Urothelium cell line (cell line): Measurements from ENCODE around the gene KDM6A.
A peak's percentile ranks its signal among the peaks of the same experiment; 100 is the strongest.
"Not testable (repeated sequence)": the region's sequence is repeated elsewhere in the genome, so short reads cannot be mapped to it uniquely, and the experiment has no call there.

ENCODE experiments used
- DNase-seq: peaks from one replicate; pipeline ENCODE4 v3.0.0; 2011; ENCODE audit warnings: low spot score, mixed read lengths
- FAIRE-seq: peaks from 2 replicates; lab custom pipeline; 2011; peaks lifted over from hg19 to GRCh38; lab: Jason Lieb, UNC

KDM6A gene

GRCh38 chrX:45068569-45068968 lies 195.6 kb downstream of the KDM6A start:
- DNase-seq (no peak), FAIRE-seq (no peak)

- peak; percentile 12 for DNase-seq
- FAIRE-seq: no peak
Observed at GRCh38 chrX:45070116-45071007, 197.4 kb downstream of the KDM6A start.

DNA sequence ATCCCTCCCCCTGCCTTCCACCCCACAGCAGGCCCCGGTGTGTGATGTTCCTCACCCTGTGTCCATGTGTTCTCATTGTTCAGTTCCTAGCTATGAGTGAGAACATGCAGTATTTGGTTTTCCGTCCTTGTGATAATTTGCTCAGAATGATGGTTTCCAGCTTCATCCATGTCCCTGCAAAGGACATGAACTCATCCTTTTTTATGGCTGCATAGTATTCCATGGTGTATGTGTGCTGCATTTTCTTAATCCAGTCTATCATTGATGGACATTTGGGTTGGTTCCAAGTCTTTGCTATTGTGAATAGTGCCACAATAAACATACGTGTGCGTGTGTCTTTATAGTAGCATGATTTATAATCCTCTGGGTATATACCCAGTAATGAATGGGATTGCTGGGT lies 200.0 kb downstream of the KDM6A start:
- DNase-seq, FAIRE-seq: not testable (repeated sequence)

DNA sequence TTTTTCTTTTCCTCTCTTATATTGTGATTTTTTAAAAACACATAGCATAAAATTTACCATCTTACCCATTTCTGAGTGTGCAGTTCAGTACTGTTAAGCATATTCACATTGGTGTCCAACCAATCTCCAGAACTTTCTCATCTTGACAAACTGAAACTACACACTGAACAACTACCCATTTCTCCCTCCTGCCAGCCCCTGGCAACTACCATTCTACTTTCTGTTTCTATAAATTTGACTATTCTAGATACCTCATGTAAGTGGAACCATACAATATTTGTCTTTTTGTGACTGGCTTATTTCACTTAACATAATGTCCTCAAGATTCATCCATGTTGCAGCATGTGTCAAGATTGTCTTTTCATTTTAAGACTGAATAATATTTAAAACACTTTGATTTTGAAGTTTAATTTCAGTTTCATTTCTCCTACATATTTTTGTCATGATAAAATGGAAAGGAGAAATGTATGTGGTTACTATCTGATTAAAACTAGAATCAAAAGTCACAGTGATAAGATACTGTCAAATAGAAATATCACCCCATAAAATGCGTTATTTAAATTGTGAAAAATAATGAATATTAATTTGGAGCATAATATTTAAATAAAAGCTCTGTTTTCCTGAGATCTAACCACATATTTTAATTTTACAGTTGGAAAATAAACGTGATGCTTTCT lies 204.9 kb downstream of the KDM6A start:
- FAIRE-seq (no peak), DNase-seq (no peak)

DNA sequence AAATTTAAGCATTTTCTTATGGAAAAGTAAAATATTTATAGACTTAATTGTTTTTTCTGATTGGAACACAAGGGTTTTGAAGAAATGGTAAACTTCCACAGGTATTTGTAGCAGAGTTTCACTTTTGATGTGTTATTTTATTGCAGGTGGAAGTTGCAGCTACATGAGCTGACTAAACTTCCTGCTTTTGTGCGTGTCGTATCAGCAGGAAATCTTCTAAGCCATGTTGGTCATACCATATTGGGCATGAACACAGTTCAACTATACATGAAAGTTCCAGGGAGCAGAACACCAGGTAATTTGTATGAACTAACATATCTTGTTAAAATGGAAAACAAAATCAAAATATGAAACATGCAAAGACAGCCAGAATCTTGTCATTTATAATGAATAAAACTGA lies 210.3 kb downstream of the KDM6A start:
- FAIRE-seq (no peak), DNase-seq (no peak)

GRCh38 chrX:45110494-45110893 lies 237.5 kb downstream of the KDM6A start:
- FAIRE-seq (no peak), DNase-seq (no peak)

DNA sequence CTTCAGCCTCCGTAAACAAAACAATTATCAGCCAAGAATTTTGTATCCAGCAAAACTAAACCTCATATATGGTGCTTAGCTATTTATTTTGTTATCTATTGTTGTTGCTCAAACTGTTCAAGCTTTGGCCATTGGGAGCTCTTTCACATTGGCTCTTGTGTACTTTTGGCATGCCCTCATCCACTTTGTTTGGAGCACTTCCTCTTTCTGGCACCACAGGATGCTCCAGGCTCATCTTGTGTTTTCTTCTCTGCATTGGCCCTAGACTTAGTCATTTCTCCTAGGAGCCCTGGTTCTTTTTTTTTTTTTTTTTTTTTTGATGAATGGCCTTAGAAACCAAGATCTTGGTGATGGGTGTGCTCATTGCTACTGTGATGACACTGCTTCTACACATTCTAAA lies 253.2 kb downstream of the KDM6A start:
- DNase-seq (no peak), FAIRE-seq (no peak)

DNA sequence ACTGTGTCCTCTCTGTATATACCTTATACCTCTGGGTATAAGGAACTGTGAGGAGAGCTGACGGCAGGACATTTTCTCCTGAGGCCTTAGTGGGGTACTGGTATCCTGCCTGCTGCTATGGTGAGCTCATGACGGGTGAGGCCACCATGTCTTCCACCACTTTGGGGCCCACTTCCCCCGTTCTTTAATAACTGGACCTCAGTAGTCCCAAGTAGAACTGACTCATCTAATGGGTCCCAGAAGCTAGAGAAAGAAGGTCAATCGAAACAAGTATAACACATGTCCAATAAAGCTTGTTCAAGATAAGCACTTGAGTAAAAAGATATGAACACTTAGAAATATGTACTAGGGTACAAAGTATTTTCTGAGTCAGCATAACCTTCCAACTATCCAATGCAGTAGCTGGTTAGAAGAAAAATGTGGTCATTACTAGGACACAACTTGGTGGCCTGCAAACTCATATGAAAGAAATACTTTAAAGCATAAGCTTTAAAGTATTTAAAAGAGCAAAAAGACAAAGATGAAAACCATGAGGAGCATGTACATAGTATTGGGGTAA lies 256.0 kb downstream of the KDM6A start:
- DNase-seq (no peak), FAIRE-seq (no peak)

DNA sequence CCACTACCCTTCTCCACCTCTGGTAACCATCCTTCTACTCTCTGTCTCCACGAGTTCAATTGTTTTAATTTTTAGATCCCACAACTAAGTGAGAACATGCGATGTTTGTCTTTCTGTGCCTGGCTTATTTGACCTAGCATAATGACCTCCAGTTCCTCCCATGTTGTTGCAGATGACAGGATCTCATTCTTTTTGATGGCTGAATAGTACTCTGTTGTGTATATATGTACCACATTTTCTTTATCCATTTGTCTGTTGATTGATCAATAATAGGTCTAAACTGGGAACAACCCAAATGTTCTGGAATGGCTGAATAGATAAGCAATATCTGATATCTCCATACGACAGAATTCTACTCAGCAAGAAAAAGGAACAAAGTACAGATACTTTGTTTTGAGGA lies 260.5 kb downstream of the KDM6A start:
- no peak for DNase-seq
- no peak for FAIRE-seq

DNA sequence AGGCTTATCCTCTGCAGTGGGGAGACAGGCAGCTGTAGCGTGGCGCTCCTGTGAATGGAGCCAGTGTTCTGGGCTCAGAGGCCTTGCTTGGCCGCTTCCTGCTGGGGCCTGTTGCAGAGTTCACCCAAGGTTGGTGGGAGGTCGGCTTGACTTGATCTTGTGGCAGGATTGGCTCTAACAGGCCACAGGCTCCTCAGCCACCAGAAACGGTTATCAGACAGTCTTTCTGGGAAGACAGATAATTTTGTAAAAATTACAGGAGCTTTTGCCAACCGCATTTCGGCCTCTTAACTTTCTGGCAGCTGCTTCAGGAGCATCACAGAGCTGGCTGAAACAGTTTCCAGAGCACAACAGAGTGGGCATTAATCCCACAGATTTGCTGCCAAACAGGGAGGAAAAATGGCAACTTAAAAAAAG lies 261.3 kb downstream of the KDM6A start:
- DNase-seq (no peak), FAIRE-seq (no peak)

GRCh38 chrX:45134775-45135174 lies 261.8 kb downstream of the KDM6A start:
- no peak for DNase-seq
- FAIRE-seq: no peak

DNA sequence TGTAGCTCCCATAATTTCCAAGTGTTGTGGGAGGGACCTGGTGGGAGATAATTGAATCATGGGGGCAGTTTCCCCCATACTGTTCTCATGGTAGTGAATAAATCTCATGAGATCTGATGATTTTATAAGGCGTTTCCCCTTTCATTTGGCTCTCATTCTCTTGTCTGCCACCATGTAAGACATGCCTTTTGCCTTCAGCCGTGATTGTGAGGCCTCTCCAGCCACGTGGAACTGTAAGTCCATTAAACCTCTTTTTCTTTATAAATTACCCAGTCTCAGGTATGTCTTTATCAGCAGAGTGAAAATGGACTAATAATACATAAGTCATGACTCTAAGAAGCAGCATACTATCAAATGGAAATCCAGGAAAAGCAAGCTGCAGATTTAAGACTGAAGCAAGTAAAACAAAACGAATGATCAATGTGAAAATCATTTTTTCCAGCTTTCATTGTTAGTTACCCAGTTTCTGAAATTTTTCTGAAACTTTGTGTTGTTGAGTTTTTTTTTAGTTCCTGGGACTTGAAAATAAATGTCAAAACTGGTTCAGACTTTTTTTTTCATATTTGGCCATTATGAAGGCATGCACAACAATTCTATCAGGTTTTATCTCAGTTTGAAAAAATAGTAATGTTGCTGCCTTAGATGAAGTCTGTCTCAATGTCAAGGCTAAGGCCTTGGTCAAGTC lies 262.5 kb downstream of the KDM6A start:
- not testable (repeated sequence) for DNase-seq, FAIRE-seq

- no peak for DNase-seq
- FAIRE-seq: no peak
Observed at GRCh38 chrX:45137531-45137930, 264.5 kb downstream of the KDM6A start.

DNA sequence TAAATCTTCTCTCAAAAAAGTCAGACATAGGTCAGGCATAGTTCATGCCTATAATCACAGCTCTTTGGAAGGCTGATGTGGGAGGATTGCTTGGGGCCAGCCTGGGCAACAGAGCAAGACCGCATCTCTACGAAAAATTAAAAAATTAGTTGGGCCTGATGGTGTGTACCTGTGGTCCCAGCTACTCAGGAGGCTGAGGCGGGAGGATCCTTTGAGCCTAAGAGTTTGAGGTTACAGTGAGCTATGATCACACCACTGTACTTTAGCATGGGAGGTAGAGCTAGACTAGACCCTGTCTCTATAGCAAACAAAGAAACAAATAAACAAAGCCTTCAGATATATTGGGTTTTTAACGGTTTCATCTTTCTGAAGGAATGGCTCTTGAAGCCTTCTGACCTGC lies 265.5 kb downstream of the KDM6A start:
- DNase-seq (no peak), FAIRE-seq (no peak)

- DNase-seq (no peak), FAIRE-seq (no peak)
Observed at GRCh38 chrX:45140812-45141211, 267.8 kb downstream of the KDM6A start.

DNA sequence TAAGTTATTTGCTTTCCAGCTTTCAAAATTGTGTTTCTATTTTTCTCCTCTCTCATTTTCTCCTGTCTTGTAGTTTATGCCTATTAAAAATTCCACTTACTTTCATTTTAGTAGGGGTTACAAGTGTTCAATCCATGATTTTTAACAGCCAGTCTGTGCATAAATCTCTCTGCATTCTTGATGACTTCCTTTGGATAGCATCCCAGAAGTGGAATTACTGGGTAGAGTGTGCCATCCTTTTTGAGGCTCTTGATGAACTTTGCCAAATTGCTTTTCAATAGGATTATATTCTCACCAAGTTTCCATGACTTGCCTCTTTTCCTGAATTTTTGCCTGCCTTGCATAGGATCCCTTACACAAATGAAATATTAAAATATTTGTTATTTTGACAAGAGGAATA lies 269.2 kb downstream of the KDM6A start:
- no peak for DNase-seq
- no peak for FAIRE-seq

GRCh38 chrX:45143455-45143854 lies 270.5 kb downstream of the KDM6A start:
- DNase-seq: no peak
- FAIRE-seq: no peak

DNA sequence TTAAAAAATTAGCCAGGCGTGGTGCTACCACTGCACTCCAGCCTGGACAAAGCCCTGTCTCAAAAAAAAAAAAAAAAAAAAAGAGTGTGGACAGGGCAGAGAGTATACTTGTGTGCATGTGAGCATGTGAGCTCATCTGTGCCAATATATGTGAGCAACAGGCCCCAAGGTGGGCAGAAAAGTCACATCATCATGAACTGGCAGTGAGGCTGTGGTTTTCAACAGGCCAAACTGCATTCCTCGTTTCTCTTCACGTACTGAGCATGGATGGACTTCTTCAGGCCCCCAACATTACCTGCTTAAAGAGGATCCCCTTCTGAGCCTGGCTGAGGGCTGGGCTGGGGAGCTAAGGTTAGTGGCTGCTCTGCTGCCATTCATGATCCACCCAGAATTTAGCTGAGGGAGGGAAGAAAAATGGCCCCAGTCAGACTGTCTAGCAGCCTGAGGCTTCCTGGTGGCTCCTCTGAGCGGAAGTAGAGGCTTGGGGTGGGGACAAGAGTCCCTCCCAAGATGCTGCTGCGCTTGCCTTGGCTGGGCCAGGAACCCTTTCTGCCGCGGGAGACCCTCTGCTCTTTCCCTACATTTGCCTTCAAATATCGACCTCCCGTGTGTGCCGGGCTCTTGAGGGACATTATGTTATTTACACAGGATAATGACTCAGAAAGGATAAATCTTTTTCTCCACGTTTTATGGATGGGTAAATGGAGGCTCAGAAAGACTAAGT lies 272.7 kb downstream of the KDM6A start:
- DNase-seq (no peak), FAIRE-seq (no peak)

- FAIRE-seq (no peak), DNase-seq (no peak)
Observed at GRCh38 chrX:45150821-45151220, 277.8 kb downstream of the KDM6A start.

DNA sequence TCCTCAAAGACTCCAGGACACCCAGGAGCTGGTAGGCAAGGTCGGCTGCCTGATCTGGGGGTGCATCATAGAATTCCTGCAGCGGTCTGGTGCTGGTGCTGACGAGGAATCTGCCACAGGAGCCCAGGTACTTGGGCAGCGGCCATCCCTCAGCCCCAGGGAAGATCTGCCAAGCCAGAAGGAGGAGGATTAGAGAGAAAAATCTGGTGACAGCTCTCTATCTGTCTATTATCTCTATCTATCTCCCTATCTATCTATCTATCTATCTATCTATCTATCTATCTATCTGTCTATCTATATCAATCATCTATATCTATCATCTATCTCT lies 281.0 kb downstream of the KDM6A start:
- DNase-seq: no peak
- FAIRE-seq: no peak

- FAIRE-seq (no peak), DNase-seq (no peak)
Observed at GRCh38 chrX:45154462-45154861, 281.5 kb downstream of the KDM6A start.
